PC-3 (cell line): ENCODE data around the gene ULK4. TPM values are rescaled to one million over a fixed set of nuclear protein-coding genes. Genes with fewer than 3 reads are reported as not detected.

Experiments
- ATAC-seq: fragments of 200-7000 bp; cut with Tn5 transposase; 2 replicates; pipeline ENCODE4 v1.9.1; 2020; ENCODE audit warnings: mild to moderate bottlenecking, moderate library complexity
- BruUV-seq: library from RNA; stranded (reverse); fragments of 400-500 nt; replicated peaks from 2 replicates; lab custom pipeline; 2021; lab: Mats Ljungman, UMichigan
- CTCF ChIA-PET: fragments of 300-600 bp; sonication (Branson Sonifier 250); formaldehyde crosslinking; loops from one replicate; lab custom pipeline; 2022; ENCODE audit warnings: antibody characterized with exemption; lab: Charles Lee
- POLR2A ChIA-PET: fragments of 300-600 bp; sonication (Branson Sonifier 250); formaldehyde crosslinking; loops from one replicate; lab custom pipeline; 2022; ENCODE audit warnings: antibody characterized with exemption; ENCODE audit not compliant: unreplicated experiment; lab: Charles Lee
- DNase-seq: peaks from one replicate; pipeline ENCODE4 v3.0.0-alpha.2; 2015
- H2AFZ ChIP-seq: fragments of 300-600 bp; sonication (generic); 2 replicates; pipeline ENCODE4 v1.6.0; 2016; ENCODE audit warnings: antibody characterized with exemption, low read length
- H3F3A ChIP-seq: fragments of 300-600 bp; sonication (generic); one replicate; pipeline ENCODE4 v1.6.0; 2017; ENCODE audit warnings: antibody characterized with exemption, low read length, control low read depth, mild to moderate bottlenecking; ENCODE audit not compliant: unreplicated experiment
- H3K27ac ChIP-seq: fragments of 300-600 bp; sonication (generic); 2 replicates; pipeline ENCODE4 v1.5.1; 2016; ENCODE audit warnings: mild to moderate bottlenecking, low read length
- H3K27me3 ChIP-seq: fragments of 300-600 bp; sonication (generic); 2 replicates; pipeline ENCODE4 v1.6.1; 2016; ENCODE audit warnings: low read length, mixed read lengths
- H3K36me3 ChIP-seq: fragments of 300-600 bp; sonication (generic); 2 replicates; pipeline ENCODE4 v1.6.1; 2016; ENCODE audit warnings: low read depth, mixed run types, low read length, mixed read lengths
- H3K4me1 ChIP-seq: fragments of 300-600 bp; sonication (generic); 2 replicates; pipeline ENCODE4 v1.5.1; 2016; ENCODE audit warnings: low read length; ENCODE audit not compliant: insufficient read depth
- H3K4me2 ChIP-seq: fragments of 300-600 bp; sonication (generic); 2 replicates; pipeline ENCODE4 v1.6.0; 2016; ENCODE audit warnings: low read length
- H3K4me3 ChIP-seq: fragments of 300-600 bp; sonication (generic); 2 replicates; pipeline ENCODE4 v1.5.1; 2016; ENCODE audit warnings: mild to moderate bottlenecking, low read length, mixed read lengths
- H3K79me2 ChIP-seq: fragments of 300-600 bp; sonication (generic); 2 replicates; pipeline ENCODE4 v1.6.1; 2017; ENCODE audit warnings: low read length, mixed read lengths
- H3K9ac ChIP-seq: fragments of 300-600 bp; sonication (generic); 2 replicates; pipeline ENCODE4 v1.6.0; 2016; ENCODE audit warnings: mild to moderate bottlenecking, low read length
- H3K9me2 ChIP-seq: fragments of 300-600 bp; sonication (generic); replicated peaks from 2 replicates; pipeline ENCODE4 v1.6.1; 2016; ENCODE audit warnings: mixed run types, low read length, mixed read lengths
- H3K9me3 ChIP-seq: fragments of 300-600 bp; sonication (generic); 2 replicates; pipeline ENCODE4 v1.6.1; 2016; ENCODE audit warnings: low read length, mixed read lengths
- H4K20me1 ChIP-seq: fragments of 300-600 bp; sonication (generic); 2 replicates; pipeline ENCODE4 v1.6.1; 2016; ENCODE audit warnings: low read length, mixed read lengths
- EZH2 ChIP-seq: fragments of 300-600 bp; sonication (generic); IDR thresholded peaks from one replicate; pipeline ENCODE4 v1.6.1; 2017; ENCODE audit warnings: antibody characterized with exemption, mild to moderate bottlenecking, low read length; ENCODE audit not compliant: unreplicated experiment
- EZH2phosphoT487 ChIP-seq: fragments of 300-600 bp; sonication (generic); IDR thresholded peaks from 2 replicates; pipeline ENCODE4 v1.6.1; 2018; ENCODE audit warnings: mild to moderate bottlenecking, antibody characterized with exemption, low read length, borderline replicate concordance
- intact Hi-C: fragments of 100-400 bp; cut with micrococcal nuclease; formaldehyde crosslinking; loops from 2 replicates; pipeline ENCODE4 v1.9.0; 2023
- total RNA-seq: library from RNA; depleted of rRNA; stranded (reverse); fragments of >200 nt; gene quantifications from 2 replicates; pipeline ENCODE4 v1.2.3, GENCODE V29; 2014
- TF ChIP-seq, protein P1 (sequence below): fragments of 300-600 bp; sonication (generic); conservative IDR thresholded peaks from 2 replicates; pipeline ENCODE4 v1.5.1; 2017; ENCODE audit warnings: antibody characterized with exemption, low read depth, mild to moderate bottlenecking, low read length

The ULK4 gene
- total RNA-seq, 1 experiment from 2014 or later, result 4.8 TPM

DNA sequence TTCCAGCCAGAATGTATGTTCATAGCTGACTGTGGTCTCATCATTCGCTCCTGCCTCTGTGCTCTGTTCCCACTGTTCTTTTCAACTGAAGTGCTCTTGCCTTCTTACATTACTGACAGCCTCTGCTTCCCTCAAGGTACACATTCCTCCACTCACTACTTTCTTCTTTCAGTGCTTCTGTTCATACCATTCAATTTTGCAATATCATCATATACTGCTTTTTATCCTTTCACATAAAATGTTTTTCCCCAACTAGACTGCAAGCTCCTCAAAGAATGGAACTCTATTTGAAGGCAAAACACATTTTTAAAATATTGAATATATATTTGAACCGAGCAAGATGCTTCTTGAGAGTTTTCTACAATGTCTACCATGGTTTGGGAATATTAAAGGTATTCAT is 471.5 kb downstream of the ULK4 start:
- H3K79me2 ChIP-seq, result no peaks in the 10 kb centered on the region
- H3F3A ChIP-seq, result no peaks in the 10 kb centered on the region
- H3K9me2 ChIP-seq, result no peaks in the 10 kb centered on the region
- H2AFZ ChIP-seq, result no peak overlapping the region
- H3K36me3 ChIP-seq, result no peaks in the 10 kb centered on the region
- H3K4me3 ChIP-seq, result no peak overlapping the region
- ATAC-seq, result no peak
- no peak overlapping the region for H3K9ac ChIP-seq
- no peaks in the 10 kb centered on the region for H3K4me1 ChIP-seq
- POLR2A ChIA-PET, result no interaction called here
- no peaks in the 10 kb centered on the region for H4K20me1 ChIP-seq
- TF ChIP-seq, protein P1, sequence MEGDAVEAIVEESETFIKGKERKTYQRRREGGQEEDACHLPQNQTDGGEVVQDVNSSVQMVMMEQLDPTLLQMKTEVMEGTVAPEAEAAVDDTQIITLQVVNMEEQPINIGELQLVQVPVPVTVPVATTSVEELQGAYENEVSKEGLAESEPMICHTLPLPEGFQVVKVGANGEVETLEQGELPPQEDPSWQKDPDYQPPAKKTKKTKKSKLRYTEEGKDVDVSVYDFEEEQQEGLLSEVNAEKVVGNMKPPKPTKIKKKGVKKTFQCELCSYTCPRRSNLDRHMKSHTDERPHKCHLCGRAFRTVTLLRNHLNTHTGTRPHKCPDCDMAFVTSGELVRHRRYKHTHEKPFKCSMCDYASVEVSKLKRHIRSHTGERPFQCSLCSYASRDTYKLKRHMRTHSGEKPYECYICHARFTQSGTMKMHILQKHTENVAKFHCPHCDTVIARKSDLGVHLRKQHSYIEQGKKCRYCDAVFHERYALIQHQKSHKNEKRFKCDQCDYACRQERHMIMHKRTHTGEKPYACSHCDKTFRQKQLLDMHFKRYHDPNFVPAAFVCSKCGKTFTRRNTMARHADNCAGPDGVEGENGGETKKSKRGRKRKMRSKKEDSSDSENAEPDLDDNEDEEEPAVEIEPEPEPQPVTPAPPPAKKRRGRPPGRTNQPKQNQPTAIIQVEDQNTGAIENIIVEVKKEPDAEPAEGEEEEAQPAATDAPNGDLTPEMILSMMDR, result no peak
- TF ChIP-seq EZH2 (no peak), EZH2phosphoT487 (no peak)
- peaks cover 10% of the 10 kb centered on the region for H3K27me3 ChIP-seq
- H3K9me3 ChIP-seq, result no peaks in the 10 kb centered on the region
- intact Hi-C loops, result no loop called here
- BruUV-seq, result no TSS peak
- H3K4me2 ChIP-seq, result no peak overlapping the region
- no peak overlapping the region for H3K27ac ChIP-seq
- CTCF ChIA-PET, result no interaction called here
- DNase-seq, result no peak

DNA sequence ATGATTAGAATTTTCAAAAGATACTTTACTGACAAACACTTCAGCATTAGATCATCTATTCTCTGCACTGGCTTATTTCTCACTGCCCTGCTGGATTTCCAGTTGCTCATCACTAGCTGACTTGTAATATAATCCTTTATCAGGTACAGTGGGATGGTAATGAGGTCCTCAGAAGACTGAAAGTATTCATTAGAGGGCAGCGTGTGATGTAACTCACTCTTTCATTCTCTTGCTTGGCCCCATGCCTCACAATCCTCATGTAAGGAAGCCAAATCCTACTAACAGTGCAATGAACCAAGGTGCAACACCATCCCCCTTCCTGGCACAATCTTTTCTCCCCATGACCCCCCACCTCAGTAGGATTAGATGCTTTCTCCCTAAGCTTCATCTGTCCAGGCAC is 472.7 kb downstream of the ULK4 start:
- no peaks in the 10 kb centered on the region for H4K20me1 ChIP-seq
- intact Hi-C loops, result no loop called here
- no peaks in the 10 kb centered on the region for H3K9me2 ChIP-seq
- ChIA-PET CTCF (no interaction called here), POLR2A (no interaction called here)
- no peak overlapping the region for H3K27ac ChIP-seq
- H3K4me3 ChIP-seq, result no peak overlapping the region
- H3K9ac ChIP-seq, result no peak overlapping the region
- H2AFZ ChIP-seq, result no peak overlapping the region
- TF ChIP-seq, protein P1, result no peak
- TF ChIP-seq EZH2, result no peak
- TF ChIP-seq EZH2phosphoT487, result no peak
- H3K9me3 ChIP-seq, result no peaks in the 10 kb centered on the region
- H3K27me3 ChIP-seq, result peaks cover 12% of the 10 kb centered on the region
- no peaks in the 10 kb centered on the region for H3K79me2 ChIP-seq
- BruUV-seq, result no TSS peak
- no peak overlapping the region for H3K4me2 ChIP-seq
- no peak for DNase-seq
- H3F3A ChIP-seq, result no peaks in the 10 kb centered on the region
- no peaks in the 10 kb centered on the region for H3K4me1 ChIP-seq
- no peak for ATAC-seq
- no peaks in the 10 kb centered on the region for H3K36me3 ChIP-seq

DNA sequence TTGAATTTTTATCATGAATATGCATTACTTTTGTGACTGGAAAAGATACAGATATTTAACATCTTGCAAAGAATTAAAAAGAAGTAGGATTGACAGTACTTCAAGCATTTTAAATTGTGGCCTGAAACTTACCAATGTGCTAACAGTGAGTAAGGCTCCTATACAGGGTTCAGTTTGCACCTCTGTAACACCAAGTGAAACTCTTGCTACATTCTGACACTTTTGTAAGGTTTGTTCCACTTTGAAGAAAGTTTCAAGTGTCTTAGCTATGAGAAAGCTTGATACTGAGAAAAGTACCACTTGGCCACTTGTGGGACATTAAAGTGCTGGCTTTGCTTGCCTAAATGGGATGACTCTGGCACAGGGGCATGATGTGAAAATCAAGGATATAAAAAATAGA is 473.4 kb downstream of the ULK4 start:
- no peaks in the 10 kb centered on the region for H3K9me3 ChIP-seq
- H3K4me1 ChIP-seq, result no peaks in the 10 kb centered on the region
- H3K9me2 ChIP-seq, result no peaks in the 10 kb centered on the region
- TF ChIP-seq EZH2 (no peak), EZH2phosphoT487 (no peak)
- ChIA-PET POLR2A (no interaction called here), CTCF (no interaction called here)
- H3K27ac ChIP-seq, result no peak overlapping the region
- DNase-seq (no peak), ATAC-seq (no peak)
- H3K4me2 ChIP-seq, result no peak overlapping the region
- H4K20me1 ChIP-seq, result no peaks in the 10 kb centered on the region
- no peak overlapping the region for H2AFZ ChIP-seq
- no peak overlapping the region for H3K9ac ChIP-seq
- intact Hi-C loops, result no loop called here
- no peaks in the 10 kb centered on the region for H3K36me3 ChIP-seq
- no peaks in the 10 kb centered on the region for H3K79me2 ChIP-seq
- BruUV-seq, result no TSS peak
- peaks cover 12% of the 10 kb centered on the region for H3K27me3 ChIP-seq
- H3K4me3 ChIP-seq, result no peak overlapping the region
- no peaks in the 10 kb centered on the region for H3F3A ChIP-seq
